GM19468 (cell line): ENCODE results near the gene RHAG.
"Not testable (repeated sequence)": the region's sequence is repeated elsewhere in the genome, so short reads cannot be mapped to it uniquely, and the experiment has no call there.

Experiments used
- ATAC-seq: cut with Tn5 transposase; IDR thresholded peaks from one replicate; pipeline ENCODE4 v1.9.1; 2021; ENCODE audit warnings: mild to moderate bottlenecking, moderate library complexity, moderate number of reproducible peaks; ENCODE audit not compliant: unreplicated experiment; ENCODE audit errors: extremely low read depth

RHAG gene

DNA sequence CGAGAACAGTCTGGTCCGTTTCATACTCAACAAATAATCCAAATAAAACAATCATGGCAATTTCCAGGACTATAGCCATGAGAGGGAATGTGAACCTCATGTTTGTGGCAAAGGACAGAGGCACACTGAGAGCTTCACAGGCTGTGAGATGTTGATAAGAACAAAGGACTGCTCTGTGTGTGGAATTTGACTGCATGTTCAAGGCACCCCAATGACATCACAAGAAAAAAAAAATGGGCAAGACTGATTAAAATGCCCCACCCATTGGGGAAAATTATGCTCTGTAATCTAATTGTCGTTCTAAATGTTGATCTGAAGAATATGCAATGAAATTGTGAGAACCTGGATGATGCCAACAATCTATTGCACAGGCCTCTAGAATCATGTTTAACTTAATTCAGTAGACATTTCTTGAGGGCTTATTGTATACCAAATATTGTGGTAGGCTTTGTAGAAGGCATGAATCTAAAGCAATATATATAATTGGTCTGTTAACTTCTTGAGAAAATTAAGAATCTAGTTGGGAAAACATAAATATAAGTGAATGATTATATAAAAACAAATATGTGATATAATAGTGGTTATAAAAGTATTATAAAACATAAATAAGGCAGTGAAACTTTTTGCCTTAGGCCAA lies at the start of gene RHAG:
TSS of gene RHAG (minus strand) at position 127 of the 637 bp plus-strand sequence. CDS start at position 100, 27 bp downstream.
- ATAC-seq = no peak

DNA sequence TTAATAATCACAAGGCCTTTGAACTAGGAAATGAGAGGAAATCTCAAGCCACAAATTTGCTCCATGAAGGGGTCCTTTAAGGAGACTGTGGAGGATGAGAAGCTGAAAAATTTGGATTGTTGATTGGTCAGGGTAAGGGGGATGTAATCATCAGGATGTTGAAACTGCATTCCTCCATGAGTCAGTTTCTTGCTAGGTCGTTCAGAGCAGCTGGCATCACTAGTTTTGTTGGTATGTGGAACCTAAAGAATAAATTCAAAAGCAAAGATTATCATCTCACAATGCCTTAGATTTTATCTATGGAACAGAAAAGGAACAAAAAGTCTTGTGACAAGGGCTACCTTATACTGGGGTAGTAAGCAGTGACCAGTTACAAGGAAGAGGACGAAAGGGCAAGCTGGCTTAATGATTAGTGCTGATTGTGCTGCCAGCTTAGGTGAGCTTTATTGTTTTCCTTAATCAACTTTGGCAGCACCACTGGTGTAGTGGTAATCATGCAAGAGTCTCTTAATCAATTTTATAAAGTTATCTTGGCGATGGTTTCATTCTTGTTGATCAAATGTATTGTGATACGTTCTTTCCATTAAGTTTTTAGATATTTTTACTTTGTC lies 40.1 kb upstream of the RHAG start:
- no peak for ATAC-seq

DNA sequence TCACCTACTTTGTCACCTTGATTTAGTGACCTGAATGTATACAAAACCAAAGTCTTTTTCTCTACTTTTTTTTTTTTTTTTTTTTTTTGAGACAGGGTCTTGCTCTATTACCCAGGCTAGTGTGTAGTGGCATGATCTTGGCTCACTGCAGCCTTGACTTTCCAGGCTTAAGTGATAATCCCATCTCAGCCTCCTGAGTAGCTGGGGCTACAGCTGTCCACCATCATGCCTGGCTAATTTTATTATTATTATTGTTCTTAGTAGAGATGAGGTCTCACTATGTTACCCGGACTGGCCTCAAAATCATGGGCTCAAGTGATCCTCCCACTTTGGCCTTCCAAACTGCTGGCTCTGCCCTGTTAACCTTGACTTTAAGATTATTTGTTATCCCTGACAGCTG lies 39.2 kb upstream of the RHAG start:
- no peak for ATAC-seq

DNA sequence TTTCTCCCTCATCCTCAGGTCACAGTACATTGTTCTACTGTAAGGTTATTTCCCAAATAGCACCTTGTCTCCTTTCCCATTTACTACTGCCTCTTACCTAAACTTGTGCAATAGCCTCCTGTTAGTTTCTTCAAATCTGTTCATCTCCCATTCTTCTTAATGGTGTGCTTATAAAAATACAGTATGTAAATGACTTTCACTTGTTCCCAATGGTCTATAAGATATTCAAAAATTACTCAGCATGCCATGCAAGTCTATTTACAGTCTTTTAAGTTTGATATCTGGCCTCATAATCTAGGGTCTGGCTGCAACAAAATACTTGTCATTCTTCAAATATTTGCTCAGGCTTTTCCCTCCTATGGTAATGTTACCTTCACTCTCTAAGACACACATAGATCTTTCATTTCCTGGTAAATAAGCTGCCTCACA lies 31.5 kb upstream of the RHAG start:
- no peak for ATAC-seq

DNA sequence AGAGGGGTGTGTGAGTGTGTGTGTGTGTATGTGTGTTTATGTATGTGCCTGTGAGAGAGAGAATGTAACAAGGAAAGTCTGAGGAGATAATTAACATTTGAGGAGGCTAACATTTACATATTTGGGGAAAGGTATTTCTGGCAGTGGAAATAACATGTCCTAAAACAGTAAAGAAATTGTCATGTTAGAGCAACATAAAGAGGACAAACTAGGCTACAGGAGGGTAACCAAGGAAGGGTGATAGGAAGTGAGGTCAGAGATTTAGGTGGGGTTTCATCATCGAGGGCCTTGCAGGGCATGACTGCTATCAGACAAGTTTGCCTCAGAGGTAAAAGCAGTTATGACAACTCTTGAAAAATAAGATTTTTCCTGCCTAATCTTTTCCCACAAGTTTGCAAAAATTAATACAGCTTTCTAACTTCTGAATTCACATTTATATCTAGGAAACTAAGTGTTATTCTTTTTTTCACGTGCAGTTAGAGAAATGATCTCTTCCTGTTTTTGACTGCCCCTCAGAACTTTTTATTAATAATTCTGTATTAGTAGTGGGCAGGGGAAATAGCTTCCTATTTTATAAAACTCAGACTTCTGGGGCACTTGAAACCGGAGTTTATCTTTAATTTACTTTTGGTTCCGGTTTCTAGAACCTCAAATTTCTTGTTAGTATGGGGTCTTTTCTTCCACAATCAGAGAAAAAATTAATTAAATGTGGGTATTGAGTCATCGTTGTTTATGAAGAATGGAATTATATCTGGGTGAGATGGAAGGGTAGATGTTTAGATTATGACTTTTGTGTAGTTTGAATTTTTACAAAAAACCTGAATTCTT lies 30.5 kb upstream of the RHAG start:
- no peak for ATAC-seq

DNA sequence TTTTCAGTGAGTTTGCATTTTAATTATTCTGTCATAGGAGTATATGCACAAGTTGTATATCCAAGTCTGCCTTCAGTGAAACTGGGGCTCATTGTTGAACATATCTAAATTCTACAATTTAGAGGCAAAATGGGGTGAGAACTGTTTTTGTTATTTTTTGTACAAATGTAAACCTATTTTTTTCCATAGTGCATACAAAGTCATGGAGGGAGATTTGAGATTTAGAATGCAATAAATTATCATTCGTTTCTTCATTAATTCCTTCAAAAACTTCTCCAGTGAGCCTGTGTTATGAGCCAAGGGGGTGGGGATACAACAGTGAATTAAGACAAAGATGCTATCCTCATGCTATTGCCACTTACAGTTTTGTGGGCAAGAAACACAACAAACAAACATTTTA lies 29.8 kb upstream of the RHAG start:
- no peak for ATAC-seq

DNA sequence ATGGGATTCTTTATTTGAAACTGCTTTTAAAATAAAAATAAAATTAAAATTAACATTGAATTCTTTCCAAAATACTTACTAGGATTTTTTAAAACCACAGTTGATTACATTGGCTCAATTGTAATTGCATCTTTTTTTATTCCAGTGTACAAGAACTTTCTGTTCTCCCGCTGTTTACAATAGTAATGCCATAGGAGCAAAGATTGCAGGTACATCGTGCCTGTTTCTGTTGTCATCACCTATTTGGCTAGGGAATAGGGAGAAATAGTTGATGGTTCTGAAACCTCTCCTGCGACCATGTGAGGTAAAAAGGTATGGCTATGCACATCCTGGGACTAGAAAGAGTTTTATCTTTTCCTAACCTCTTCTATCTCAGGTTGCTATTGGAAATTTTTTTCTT lies 28.2 kb upstream of the RHAG start:
- no peak for ATAC-seq

DNA sequence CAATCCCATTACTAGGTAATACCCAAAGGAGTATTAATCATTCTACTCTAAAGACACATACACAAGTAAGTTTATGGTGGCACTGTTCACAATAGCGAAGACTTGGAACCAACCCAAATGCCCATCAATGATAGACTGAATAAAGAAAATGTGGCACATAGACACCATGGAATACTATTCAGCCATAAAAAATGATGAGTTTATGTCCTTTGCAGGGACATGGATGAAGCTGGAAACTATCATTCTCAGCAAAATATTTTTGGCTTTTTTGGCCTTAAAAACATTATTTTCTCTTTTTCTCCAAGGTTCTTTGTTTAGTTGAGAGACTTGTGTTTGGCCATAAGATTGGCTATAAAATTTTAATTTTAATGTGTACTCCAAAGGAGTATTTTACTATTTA lies 27.4 kb upstream of the RHAG start:
- ATAC-seq = not testable (repeated sequence)

DNA sequence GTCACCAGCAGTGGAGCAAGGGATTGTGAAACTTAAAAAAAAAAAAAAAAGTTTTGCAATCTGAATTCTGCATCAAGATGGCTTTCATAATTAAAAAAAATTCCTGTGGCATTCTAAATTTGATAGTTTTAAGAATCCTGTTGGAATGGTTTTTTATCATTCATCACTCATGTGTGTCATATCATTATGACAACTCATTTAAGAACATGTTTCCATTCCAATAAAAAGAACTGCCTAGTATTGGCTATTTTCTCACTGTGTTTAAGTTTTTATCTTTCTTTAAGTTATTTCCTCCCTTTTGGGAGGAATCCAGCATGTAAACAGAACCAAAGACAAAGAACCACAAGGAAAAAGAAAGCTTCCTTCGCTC lies 26.2 kb upstream of the RHAG start:
- ATAC-seq = no peak

DNA sequence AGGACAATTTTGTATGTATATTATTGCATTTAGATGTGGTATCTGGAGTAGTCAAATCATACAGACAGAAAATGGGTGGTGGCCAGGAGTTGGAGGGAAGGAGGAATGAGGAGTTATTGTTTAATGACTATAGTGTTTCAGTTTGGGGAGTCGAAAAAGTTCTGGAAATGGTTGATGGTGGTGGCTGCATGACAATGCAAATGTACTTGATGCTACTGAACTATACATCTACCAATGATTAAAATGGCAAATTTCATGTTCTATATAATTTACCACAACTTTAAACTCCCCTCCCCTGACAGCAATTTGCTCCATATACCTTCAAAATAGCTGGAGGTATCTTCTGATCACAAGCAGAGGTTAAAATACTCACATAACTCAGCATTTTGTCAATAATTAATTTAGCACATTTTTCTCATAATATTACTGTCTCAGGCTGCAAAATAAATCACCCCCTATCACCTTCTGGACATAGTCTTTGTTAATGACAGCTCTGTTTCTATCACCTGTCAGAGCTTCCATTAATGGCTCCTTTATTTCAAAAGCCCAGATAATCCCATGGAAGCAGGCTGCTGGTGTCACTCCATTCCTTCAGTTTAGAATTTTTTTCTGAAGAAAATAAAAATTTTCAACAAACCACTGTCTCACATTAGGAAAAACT lies 25.7 kb upstream of the RHAG start:
- no peak for ATAC-seq

DNA sequence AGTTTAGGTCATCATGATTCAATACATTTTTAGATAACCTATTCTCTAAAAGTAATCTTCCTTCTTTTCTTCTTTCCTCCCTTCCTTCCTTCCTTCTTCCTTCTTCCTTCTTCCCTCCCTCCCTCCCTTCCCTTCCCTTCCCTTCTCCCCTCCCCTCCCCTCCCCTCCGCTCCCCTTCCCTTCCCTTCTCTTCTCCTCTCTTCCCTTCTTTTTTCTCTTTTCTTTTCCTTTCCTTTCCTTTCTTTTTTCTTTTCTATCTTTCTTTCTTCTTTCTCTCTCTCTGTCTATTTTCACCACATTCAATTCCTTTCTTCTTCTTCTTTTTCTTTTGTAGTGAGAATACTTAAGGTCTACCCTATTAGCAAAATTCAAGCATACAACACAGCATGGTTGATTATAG lies 17.3 kb upstream of the RHAG start:
- ATAC-seq = no peak

DNA sequence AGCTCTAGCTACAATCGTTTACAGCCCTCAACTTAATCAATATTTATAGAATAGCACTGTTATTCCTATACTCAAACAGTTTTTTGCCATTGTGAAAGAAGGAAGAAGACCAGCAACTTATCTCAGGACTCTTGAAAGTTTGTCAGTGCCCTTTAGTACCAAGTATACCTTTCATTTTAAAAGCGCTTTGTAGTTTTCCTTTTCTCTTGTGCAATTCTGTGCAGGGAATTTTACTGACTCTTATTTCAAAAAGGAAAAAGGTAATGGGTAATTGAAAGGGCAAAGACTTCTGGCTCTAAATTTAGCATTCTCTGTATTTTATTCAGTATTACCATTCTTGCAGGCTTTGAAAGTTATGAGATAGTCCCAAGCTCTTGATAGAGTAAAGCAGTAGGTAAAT lies 16.8 kb upstream of the RHAG start:
- no peak for ATAC-seq

DNA sequence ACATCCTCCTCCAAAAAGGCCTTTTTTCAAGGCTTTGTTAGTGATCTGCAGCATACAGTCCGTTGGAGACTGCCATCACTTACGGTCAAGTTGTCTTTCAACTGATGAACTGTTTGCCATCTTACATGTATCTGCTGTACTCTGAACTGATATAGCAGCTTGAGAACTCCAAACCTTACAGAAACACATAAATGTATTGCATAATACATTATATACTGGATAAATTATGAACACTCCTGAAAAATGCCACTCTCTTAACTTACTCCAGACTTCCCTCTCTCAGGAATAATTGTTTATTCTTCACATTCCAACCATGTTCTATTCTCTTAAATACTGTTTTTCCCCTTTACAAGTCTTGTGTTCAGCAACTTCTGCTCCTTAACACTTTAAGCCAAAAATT lies 14.6 kb upstream of the RHAG start:
- no peak for ATAC-seq

DNA sequence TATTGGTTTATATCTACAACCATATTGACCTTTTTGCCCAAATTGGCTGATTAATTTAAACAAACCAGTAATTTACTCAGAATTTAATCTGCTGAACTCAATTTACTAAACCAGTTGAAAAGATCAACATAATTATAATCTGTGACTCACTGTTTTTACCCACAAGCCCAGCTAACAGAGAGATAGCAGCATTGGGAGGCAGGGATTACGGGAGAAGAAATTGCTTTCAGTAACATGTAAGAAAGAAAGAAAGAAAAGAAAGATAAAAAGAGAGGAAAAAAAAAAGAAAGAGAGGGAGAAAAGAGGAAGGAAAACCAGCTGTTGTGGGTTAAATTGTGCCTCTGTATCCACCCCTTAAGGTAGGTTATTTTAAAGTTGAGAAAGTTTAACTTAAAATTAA lies 13.3 kb upstream of the RHAG start:
- no peak for ATAC-seq

DNA sequence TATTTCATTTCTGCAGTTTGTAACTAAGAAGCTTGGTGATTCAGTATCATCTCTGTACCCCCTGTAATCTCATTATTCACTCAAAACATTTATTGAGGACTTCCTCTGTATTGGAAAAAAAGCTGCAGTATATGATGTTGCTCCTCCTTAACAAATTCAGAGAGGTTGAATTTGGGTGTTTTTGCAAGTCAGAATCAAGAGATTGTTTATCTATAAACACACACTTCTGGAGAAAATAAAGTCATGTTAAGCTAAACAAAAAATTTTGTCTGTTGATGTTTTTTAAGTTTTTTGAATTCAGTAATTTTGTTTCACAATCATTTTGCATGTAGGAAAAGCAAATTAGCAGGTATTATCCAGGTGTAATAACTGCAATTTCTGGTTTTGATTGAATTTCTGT lies 11.4 kb upstream of the RHAG start:
- ATAC-seq = no peak

DNA sequence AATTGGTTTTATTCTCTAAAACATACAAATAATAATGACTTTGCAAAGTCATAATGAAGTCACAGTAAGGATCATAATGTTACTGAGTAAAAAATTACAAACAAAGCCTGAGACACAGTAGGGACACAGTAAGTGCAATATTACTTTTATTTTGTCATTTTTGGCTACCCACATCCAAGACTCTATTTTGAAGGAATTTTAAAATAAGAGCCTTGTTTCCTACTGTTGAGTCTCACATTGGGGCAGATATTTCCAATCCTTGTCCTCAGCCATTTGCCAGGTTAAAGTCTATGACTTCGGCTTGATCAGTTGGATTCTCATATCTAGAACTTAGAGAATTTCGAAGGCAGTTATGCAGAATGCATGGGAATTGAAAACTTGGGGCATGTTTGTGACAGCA lies 10.8 kb upstream of the RHAG start:
- no peak for ATAC-seq

DNA sequence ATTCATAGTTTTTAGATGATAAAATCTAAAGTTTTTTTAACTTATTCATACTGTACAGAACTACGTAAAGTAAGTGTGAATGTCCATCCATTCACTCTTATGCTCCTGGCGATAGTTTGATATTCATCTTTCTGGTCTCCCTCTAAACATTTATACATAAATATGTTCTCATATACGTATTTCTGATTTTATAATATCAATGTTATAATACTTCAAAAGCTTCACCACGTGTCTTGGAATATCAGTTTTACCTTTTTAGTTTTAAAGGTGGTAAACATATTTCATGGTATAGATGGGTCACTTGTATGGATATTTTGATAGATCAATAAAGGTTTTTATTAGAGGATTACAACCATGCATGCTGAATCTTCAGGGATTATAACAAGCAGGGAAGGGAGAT lies 10.3 kb upstream of the RHAG start:
- ATAC-seq = no peak

DNA sequence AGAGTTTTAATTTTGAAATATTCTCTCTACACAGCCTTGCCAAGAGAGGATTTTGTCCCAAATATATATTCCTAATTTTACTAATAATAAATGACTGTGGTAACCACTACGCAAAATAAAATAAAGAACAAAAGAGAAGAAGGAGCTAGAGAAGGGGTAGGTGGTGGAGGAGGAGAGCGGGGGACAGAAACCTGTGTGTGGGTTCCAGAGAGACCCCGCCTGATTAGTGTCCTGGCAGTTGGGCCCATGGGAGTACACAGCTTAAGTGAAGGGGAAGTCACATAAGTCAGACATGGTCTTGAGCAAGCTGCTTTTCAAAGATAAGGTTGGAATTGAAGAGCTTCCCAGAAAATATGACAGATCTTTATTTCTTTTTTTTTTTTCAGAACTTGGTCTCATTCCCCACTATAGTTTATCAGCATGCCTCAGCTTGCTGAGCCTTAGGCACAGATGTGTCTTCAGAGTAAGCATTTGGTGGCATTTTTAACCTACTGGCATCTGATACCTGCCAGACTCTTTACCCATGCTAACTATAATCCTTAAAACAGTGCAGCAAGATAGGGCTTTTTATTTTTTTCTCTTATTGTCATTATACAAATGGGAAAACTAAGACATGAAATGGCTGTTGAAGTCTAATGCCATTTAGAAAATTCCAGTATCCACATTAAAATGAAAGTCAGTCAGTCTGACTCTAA lies 9.6 kb upstream of the RHAG start:
- ATAC-seq = no peak

DNA sequence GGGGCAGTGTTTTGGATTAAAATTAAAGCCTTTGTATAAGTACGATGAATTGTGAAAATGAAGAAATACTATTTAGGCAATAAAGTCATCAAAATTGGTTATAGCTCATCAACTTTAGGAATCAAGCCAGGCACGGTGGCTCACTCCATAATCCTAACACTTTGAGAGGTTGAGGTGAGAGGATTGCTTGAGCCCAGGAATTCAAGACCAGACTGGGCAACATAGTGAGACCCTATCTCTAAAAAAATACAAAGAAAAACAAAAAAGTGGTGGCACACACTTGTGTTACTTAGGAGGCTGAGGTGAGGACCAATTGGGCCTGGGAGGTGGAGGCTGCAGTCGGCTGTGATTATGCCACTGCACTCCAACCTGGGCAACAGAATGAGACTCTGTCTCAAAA lies 8.5 kb upstream of the RHAG start:
- ATAC-seq = no peak

DNA sequence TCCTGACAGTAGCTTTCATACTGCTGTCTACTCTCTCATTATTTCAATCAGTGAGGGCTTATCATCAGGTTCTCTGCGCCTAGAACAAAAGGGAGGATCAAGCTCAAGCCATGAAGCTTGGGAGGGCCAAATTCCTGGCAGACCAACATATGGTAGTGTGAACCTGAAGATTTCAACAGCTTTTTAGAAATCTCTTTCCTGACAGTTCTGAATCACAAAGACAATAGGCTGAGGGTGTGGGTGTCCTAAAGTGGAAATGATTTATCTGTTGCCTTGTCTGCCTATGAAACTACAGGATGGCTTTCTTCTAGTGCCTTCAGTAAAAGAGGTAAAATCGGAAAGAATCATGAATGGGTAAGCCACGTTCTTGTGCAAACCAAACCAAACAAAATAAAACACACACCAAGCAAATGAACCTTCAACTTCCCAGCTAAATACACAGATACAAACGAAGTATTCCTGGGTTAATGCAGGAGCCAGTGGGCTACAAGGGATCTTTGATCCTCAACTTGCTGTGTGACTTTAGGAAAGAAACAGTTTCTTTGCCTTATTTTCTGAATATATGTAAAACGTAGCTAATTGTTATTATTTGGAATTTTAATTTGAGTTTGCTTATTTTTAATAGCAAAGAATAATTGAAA lies 2.7 kb upstream of the RHAG start:
- no peak for ATAC-seq
